Psoas muscle (tissue), 8 donors: Measurements from ENCODE around the gene ABCC12. TPM values are rescaled to one million over a fixed set of nuclear protein-coding genes. Genes with fewer than 3 reads are reported as not detected.
A peak's percentile ranks its signal among the peaks of the same experiment; 100 is the strongest.

Experiments
- ATAC-seq, 4 donors: fragments of 200-7000 bp; cut with Tn5 transposase; one replicate each; pipeline ENCODE4 v1.9.1; 2020; ENCODE audit warnings: moderate library complexity in 3 of 4, mild to moderate bottlenecking in 2 of 4
- DNase-seq, 2 donors: peaks; one replicate each; pipeline ENCODE4 v3.0.0-alpha.2; 2020
- H3K27ac ChIP-seq: fragments of 200-600 bp; one replicate; pipeline ENCODE4 v1.8.0; 2022
- H3K27me3 ChIP-seq, 3 donors: fragments of 200-600 bp in 1 of 3; one replicate each; pipeline versions ENCODE4 v1.6.1 to v1.8.0; 2013 to 2022; ENCODE audit warnings: low read length in 2 of 3, mild to moderate bottlenecking in 2 of 3, moderate library complexity in 1 of 3; ENCODE audit not compliant: insufficient read depth in 3 of 3
- H3K36me3 ChIP-seq, 2 donors: fragments of 200-600 bp in 1 of 2; one replicate each; pipeline versions ENCODE4 v1.6.1 to v1.8.0; 2013 to 2022; ENCODE audit warnings: low read depth in 1 of 2, mild to moderate bottlenecking in 1 of 2, moderate library complexity in 1 of 2; ENCODE audit not compliant: insufficient read depth in 1 of 2
- H3K4me1 ChIP-seq: fragments of 200-600 bp; one replicate; pipeline ENCODE4 v1.8.0; 2022
- H3K4me3 ChIP-seq: fragments of 200-600 bp; one replicate; pipeline ENCODE4 v1.8.0; 2022; ENCODE audit warnings: mild to moderate bottlenecking
- H3K9me3 ChIP-seq: fragments of 200-600 bp; one replicate; pipeline ENCODE4 v1.8.0; 2022
- CTCF ChIP-seq: fragments of 200-600 bp; IDR thresholded peaks from one replicate; pipeline ENCODE4 v1.8.0; 2022; ENCODE audit warnings: antibody characterized with exemption
- WGBS, 3 donors: extraction: QIAGEN DNeasy Blood & Tissue Kit; methylation state at CpG; one replicate each; pipeline versions ENCODE4 v1.1.6 to v1.1.7; 2013; 5-methylcytosine and 5-hydroxymethylcytosine counted together
- intact Hi-C, 2 donors: fragments of 100-400 bp; cut with DNase I; formaldehyde crosslinking; loops; one replicate each; pipeline versions ENCODE4 v1.11.0 to v1.14.2; 2022
- polyA plus RNA-seq, 3 donors: library from polyadenylated mRNA; stranded (reverse); fragments of 200-250 nt; gene quantifications; one replicate each; pipeline ENCODE4 v1.2.3, GENCODE V29; 2013
- total RNA-seq, 4 donors: library from RNA; stranded (reverse); fragmentation: NEBNext Ultra II Directional in 2 of 4; extraction: Animal tissue kit (Norgen Biotek cat#: 25700) in 2 of 4; gene quantifications; one replicate each; pipeline versions ENCODE4 v1.2.1 to v1.2.4, GENCODE V29; 2021 to 2023
- donor health status: healthy with polysubstance abuse.
- donor health status: DM: no; HTN: no; CAD: no; lungs with moderate emphysema.
- donor health status: Bipolar disorder and iron deficiency.
- donor health status: healthy.
- donor health status: DM: yes; HTN: yes; CAD: no.
- donor health status: DM: no; HTN: no; CAD: no.
- donor health status: DM: no; HTN: no; CAD: no.
- donor health status: DM: yes; HTN: yes; CAD: no.

The ABCC12 gene
- total and polyA plus RNA-seq, 7 donors: 0.07 to 0.94 (median 0.34) TPM

- ATAC-seq (peak in 3 of 4 donors; percentile 35 to 41 (median 40)), DNase-seq (no peak)
- Histone ChIP-seq H3K27ac (no peak overlapping the region), H3K4me3 (no peak overlapping the region), H3K9me3 (no peaks in the 10 kb centered on the region), H3K4me1 (peaks cover 13% of the 10 kb centered on the region), H3K36me3 (no peaks in the 10 kb centered on the region), H3K27me3 (no peaks in the 10 kb centered on the region)
- WGBS, 3 donors: 43 to 61% (median 45%) methylated on average over 6 of the region's 6 CpGs
- intact Hi-C loops: no loop called here
- no peak for TF ChIP-seq CTCF
Measured at GRCh38 chr16:48113001-48113400, 42.8 kb downstream of the ABCC12 start.

- no peak for TF ChIP-seq CTCF
- no peaks in the 10 kb centered on the region for H3K9me3 ChIP-seq
- no peak overlapping the region for H3K4me3 ChIP-seq
- peaks cover 13% of the 10 kb centered on the region for H3K4me1 ChIP-seq
- no peaks in the 10 kb centered on the region for H3K27me3 ChIP-seq
- peak overlapping the region; percentile 9 for H3K27ac ChIP-seq
- ATAC-seq (peak; percentile 56 to 81 (median 77)), DNase-seq (no peak)
- 14 to 40% (median 22%) methylated on average over 3 of the region's 3 CpGs for WGBS, 3 donors
- no peaks in the 10 kb centered on the region for H3K36me3 ChIP-seq
- intact Hi-C loops: no loop called here
Measured at GRCh38 chr16:48112600-48112999, 43.2 kb downstream of the ABCC12 start.

DNA sequence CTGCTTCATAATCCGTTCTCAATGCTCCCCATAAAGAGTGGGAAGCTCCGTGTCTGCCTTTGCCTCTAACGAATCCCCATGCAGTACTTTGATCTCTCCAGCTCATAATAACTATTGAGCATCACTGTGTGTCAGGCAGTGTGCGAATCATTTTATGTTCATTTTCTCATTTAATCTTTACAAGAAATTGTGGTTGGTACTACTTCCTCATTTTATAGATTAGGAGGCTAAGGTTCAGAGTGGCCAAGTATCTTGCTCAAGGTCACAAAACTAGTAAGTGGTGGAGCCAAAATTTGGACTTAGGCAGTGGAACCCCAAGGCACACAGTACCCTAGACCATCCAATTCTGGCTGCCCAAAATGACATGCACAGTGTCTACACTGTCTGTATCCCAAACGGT lies 44.8 kb downstream of the ABCC12 start:
- Histone ChIP-seq H3K9me3 (no peaks in the 10 kb centered on the region), H3K4me1 (peaks cover 13% of the 10 kb centered on the region), H3K4me3 (no peak overlapping the region), H3K36me3 (no peaks in the 10 kb centered on the region), H3K27me3 (no peaks in the 10 kb centered on the region), H3K27ac (no peak overlapping the region)
- 83 to 91% (median 86%) methylated on average over 5 of the region's 5 CpGs for WGBS, 3 donors
- ATAC-seq: no peak
- no peak for TF ChIP-seq CTCF
- DNase-seq: no peak
- intact Hi-C loops: no loop called here

DNA sequence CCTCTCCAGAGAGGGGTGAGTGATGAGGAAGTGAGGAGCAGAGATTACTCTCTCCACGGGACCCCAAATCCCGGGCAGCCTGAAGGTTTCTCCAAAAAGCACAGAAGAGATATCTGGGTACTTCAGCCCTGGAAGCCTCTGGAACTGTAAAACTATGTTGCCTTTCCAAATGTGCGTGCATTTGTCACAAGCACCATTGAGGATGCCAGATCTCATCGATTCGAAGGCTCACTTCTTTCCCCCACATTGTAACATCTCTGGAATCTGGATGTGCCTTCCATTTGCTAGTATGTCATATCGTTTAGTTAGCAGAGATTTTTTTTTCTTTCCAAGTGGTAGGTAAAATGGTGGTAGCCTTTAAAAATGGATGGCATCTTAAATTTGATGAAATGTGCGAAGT lies 45.8 kb downstream of the ABCC12 start:
- Histone ChIP-seq H3K36me3 (no peaks in the 10 kb centered on the region), H3K27me3 (no peaks in the 10 kb centered on the region), H3K27ac (no peak overlapping the region), H3K4me1 (peaks cover 13% of the 10 kb centered on the region), H3K9me3 (no peaks in the 10 kb centered on the region), H3K4me3 (no peak overlapping the region)
- ATAC-seq: no peak
- intact Hi-C loops: no loop called here
- no peak for TF ChIP-seq CTCF
- 71 to 74% (median 72%) methylated on average over 7 of the region's 7 CpGs for WGBS, 3 donors
- DNase-seq: no peak

- Histone ChIP-seq H3K27ac (no peak overlapping the region), H3K4me3 (no peak overlapping the region), H3K27me3 (no peaks in the 10 kb centered on the region), H3K36me3 (no peaks in the 10 kb centered on the region), H3K9me3 (no peaks in the 10 kb centered on the region), H3K4me1 (peaks cover 13% of the 10 kb centered on the region)
- no peak for TF ChIP-seq CTCF
- DNase-seq: no peak
- no peak for ATAC-seq
- intact Hi-C loops: no loop called here
- 80 to 88% (median 81%) methylated on average over 9 of the region's 9 CpGs for WGBS, 3 donors
Measured at GRCh38 chr16:48109475-48109874, 46.3 kb downstream of the ABCC12 start.
